ENCODE results near the gene ETV3. TPM values are rescaled to one million over a fixed set of nuclear protein-coding genes. Genes with fewer than 3 reads are reported as not detected.

Gene ETV3
- total and polyA plus RNA-seq, 2 of the 8 experiments (the other 6 are each of a cell fraction or from before 2014, with no cell fraction given) = 6.0 to 23.8 TPM

- Histone ChIP-seq H3K14ac (ENCODE audit: insufficient read length) (no peak overlapping the region), H3K4me2 (ENCODE audit: insufficient read depth in 1 of 2, low read depth in 2 of 2, low read length in 2 of 2) (no peak overlapping the region), H3K36me3 (ENCODE audit: control insufficient read depth in 2 of 4, insufficient read depth in 4 of 4, low read length in 3 of 4) (no peaks in the 10 kb centered on the region), H2AFZ (ENCODE audit: low read length) (no peak overlapping the region), H2BK5ac (ENCODE audit: low read depth, low read length) (no peak overlapping the region), H4K5ac (ENCODE audit: insufficient read length, low read depth, low read length) (no peak overlapping the region), H3K23ac (ENCODE audit: insufficient read length) (no peak overlapping the region), H4K8ac (ENCODE audit: extremely low read depth, insufficient read depth, low read length) (no peak overlapping the region), H4K91ac (replicated peaks; ENCODE audit: insufficient read length, low read length) (no peak overlapping the region), H3K79me1 (ENCODE audit: low read depth, low read length) (no peaks in the 10 kb centered on the region), H3K27ac (ENCODE audit: low read depth, low read length) (no peak overlapping the region), H3K23me2 (ENCODE audit: low read depth, low read length) (peaks cover 2% of the 10 kb centered on the region; the same call in 1 of the 2 replicates), H3K4me1 (replicated peaks in 1 of 4; ENCODE audit: control insufficient read depth in 3 of 4, insufficient read depth in 4 of 4, low read length in 3 of 4) (peaks cover 0 to 7% (median 4%) of the 10 kb centered on the region in 4 experiments; a peak in 5 of 7 replicates), H3K27me3 (replicated peaks in 1 of 4; ENCODE audit: control insufficient read depth in 3 of 4, extremely low read depth in 1 of 4, insufficient read depth in 3 of 4, low read length in 3 of 4) (no peaks in the 10 kb centered on the region; a peak in 1 of 7 replicates), H3K9me3 (ENCODE audit: insufficient read depth in 2 of 2, low read depth in 1 of 2, low read length in 1 of 2) (no peaks in the 10 kb centered on the region), H2AK5ac (ENCODE audit: low read depth, low read length) (no peak overlapping the region), H4K20me1 (replicated peaks in 1 of 2; ENCODE audit: control insufficient read depth in 1 of 2, insufficient read depth in 2 of 2, low read length in 2 of 2) (no peaks in the 10 kb centered on the region), H3K56ac (replicated peaks; ENCODE audit: insufficient read length, low read depth, low read length) (no peak overlapping the region), H2BK15ac (ENCODE audit: low read length) (no peak overlapping the region), H2BK12ac (ENCODE audit: low read depth, low read length) (no peak overlapping the region), H3K79me2 (ENCODE audit: control insufficient read depth in 1 of 2, insufficient read depth in 2 of 2, low read length in 2 of 2) (no peaks in the 10 kb centered on the region), H3K18ac (ENCODE audit: extremely low read depth, low read length) (no peak overlapping the region), H2BK20ac (ENCODE audit: low read length) (no peak overlapping the region), H2BK120ac (replicated peaks; ENCODE audit: low read depth, low read length) (no peak overlapping the region), H3K4me3 (ENCODE audit: extremely low read depth in 1 of 4, insufficient read depth in 2 of 4, low read depth in 3 of 4, low read length in 4 of 4) (no peak overlapping the region), H3K9ac (replicated peaks in 1 of 4; ENCODE audit: extremely low read depth in 1 of 4, low read depth in 3 of 4, low read length in 3 of 4) (no peak overlapping the region), H3K4ac (replicated peaks; ENCODE audit: insufficient read length, low read depth, low read length) (no peak overlapping the region)
- TF ChIP-seq GABPA (IDR thresholded peaks at IDR 0.05; ENCODE audit: borderline replicate concordance, insufficient read depth, low read length) = no peak
- no peak for TF ChIP-seq E2F6 (IDR thresholded peaks at IDR 0.05)
- CTCF ChIA-PET (ENCODE audit: partially characterized antibody) = interaction anchor here (1.2 to 9.4 kb wide), 3 partner anchors 11 to 63 kb away, joined by 3 to 218 read pairs (median 187); partner anchors contain the start of gene ETV3
- DNase-seq (ENCODE audit: low read depth in 1 of 2, low spot score in 2 of 2) = no peak
- FAIRE-seq = no peak
- 84% methylated on average over 3 of the region's 3 CpGs; no CpG with 5 or more reads in 1 of the 2 experiments for WGBS, 2 experiments (ENCODE audit: extremely low coverage in 1 of 2, insufficient coverage in 1 of 2, insufficient read length in 1 of 2, insufficient replicate concordance in 2 of 2, low coverage in 1 of 2, low lambda C conversion rate in 2 of 2, missing lambda C conversion rate in 1 of 2)
- POLR2A ChIA-PET (ENCODE audit: partially characterized antibody) = no interaction called here
Observed at GRCh38 chr1:157151506-157151905, 13.3 kb upstream of the ETV3 start.

All from H1 (cell line).